Smooth muscle cell (in vitro differentiated cells): ENCODE data around the gene HEXD. TPM values are rescaled to one million over a fixed set of nuclear protein-coding genes. Genes with fewer than 3 reads are reported as not detected.

Source experiments
- DNase-seq: peaks from one replicate; lab custom pipeline; 2025; ENCODE audit not compliant: unreplicated experiment; lab: John Stamatoyannopoulos, UW
- H2AFZ ChIP-seq: fragments of 200-600 bp; sonication (generic); 2 replicates; pipeline ENCODE4 v1.6.0; 2016; ENCODE audit warnings: antibody characterized with exemption, low read depth, mild to moderate bottlenecking
- H3F3A ChIP-seq: fragments of 200-600 bp; sonication (generic); 2 replicates; pipeline ENCODE4 v1.6.0; 2017; ENCODE audit warnings: antibody characterized with exemption, low read depth
- H3K27ac ChIP-seq: fragments of 200-600 bp; sonication (generic); 2 replicates; pipeline ENCODE4 v1.5.1; 2016; ENCODE audit warnings: low read depth, mild to moderate bottlenecking
- H3K27me3 ChIP-seq: fragments of 200-600 bp; sonication (generic); 2 replicates; pipeline ENCODE4 v1.6.1; 2016; ENCODE audit warnings: low read depth, mild to moderate bottlenecking
- H3K36me3 ChIP-seq: fragments of 200-600 bp; sonication (generic); 2 replicates; pipeline ENCODE4 v1.5.1; 2016; ENCODE audit warnings: low read depth
- H3K4me1 ChIP-seq: fragments of 200-600 bp; sonication (generic); 2 replicates; pipeline ENCODE4 v1.5.1; 2016; ENCODE audit warnings: low read depth
- H3K4me2 ChIP-seq: fragments of 200-600 bp; sonication (generic); 2 replicates; pipeline ENCODE4 v1.6.0; 2016; ENCODE audit warnings: mild to moderate bottlenecking
- H3K4me3 ChIP-seq: fragments of 200-600 bp; sonication (generic); 2 replicates; pipeline ENCODE4 v1.5.1; 2016; ENCODE audit warnings: mild to moderate bottlenecking
- H3K79me2 ChIP-seq: fragments of 200-600 bp; sonication (generic); 2 replicates; pipeline ENCODE4 v1.6.0; 2016; ENCODE audit warnings: low read depth, mild to moderate bottlenecking
- H3K9ac ChIP-seq: fragments of 200-600 bp; sonication (generic); 2 replicates; pipeline ENCODE4 v1.6.0; 2016; ENCODE audit warnings: low read depth
- H3K9me3 ChIP-seq: fragments of 200-600 bp; sonication (generic); replicated peaks from 2 replicates; pipeline ENCODE4 v1.5.1; 2016; ENCODE audit warnings: low read depth
- H4K20me1 ChIP-seq: fragments of 200-600 bp; sonication (generic); 2 replicates; pipeline ENCODE4 v1.6.0; 2016; ENCODE audit warnings: low read depth
- CTCF ChIP-seq: fragments of 200-600 bp; sonication (generic); IDR thresholded peaks from 2 replicates; pipeline ENCODE4 v1.5.1; 2017; ENCODE audit warnings: borderline replicate concordance, mild to moderate bottlenecking, antibody characterized with exemption; ENCODE audit not compliant: insufficient read depth, poor library complexity, severe bottlenecking
- WGBS: methylation state at CpG from one replicate; pipeline ENCODE4 v1.1.7; 2016; ENCODE audit warnings: low lambda C conversion rate; 5-methylcytosine and 5-hydroxymethylcytosine counted together
- polyA plus RNA-seq: library from polyadenylated mRNA; unstranded; fragments of >200 nt; fragmentation: Nextera tagmentation; extraction: Ambion mirVana; gene quantifications from 2 replicates; pipeline ENCODE4 v1.2.1, GENCODE V29; 2016
- total RNA-seq: library from RNA; depleted of rRNA; stranded (reverse); fragments of >200 nt; gene quantifications from 2 replicates; pipeline ENCODE4 v1.2.3, GENCODE V29; 2014

HEXD gene
- total and polyA plus RNA-seq, 2 experiments from 2014 or later, result 1.5 to 9.2 TPM

GRCh38 chr17:82479602-82480001, 61.5 kb downstream of the HEXD start:
- Histone ChIP-seq H3K4me2 (no peak overlapping the region), H3K4me1 (no peaks in the 10 kb centered on the region), H3F3A (no peaks in the 10 kb centered on the region), H3K9me3 (no peaks in the 10 kb centered on the region), H3K27ac (no peak overlapping the region), H3K79me2 (no peaks in the 10 kb centered on the region), H3K9ac (no peak overlapping the region), H3K4me3 (no peak overlapping the region), H3K36me3 (no peaks in the 10 kb centered on the region), H3K27me3 (no peaks in the 10 kb centered on the region), H2AFZ (no peak overlapping the region), H4K20me1 (peaks cover 21% of the 10 kb centered on the region)
- no peak for DNase-seq
- TF ChIP-seq CTCF, result no peak
- WGBS, result 98% methylated on average over 5 of the region's 5 CpGs

- Histone ChIP-seq H3K4me1 (no peaks in the 10 kb centered on the region), H3K36me3 (no peaks in the 10 kb centered on the region), H3F3A (no peaks in the 10 kb centered on the region), H2AFZ (no peak overlapping the region), H3K4me2 (no peak overlapping the region), H3K9me3 (no peaks in the 10 kb centered on the region), H3K9ac (no peak overlapping the region), H3K4me3 (no peak overlapping the region), H3K79me2 (no peaks in the 10 kb centered on the region), H4K20me1 (peaks cover 19% of the 10 kb centered on the region), H3K27me3 (no peaks in the 10 kb centered on the region), H3K27ac (no peak overlapping the region)
- no peak for DNase-seq
- no peak for TF ChIP-seq CTCF
- 96% methylated on average over 9 of the region's 9 CpGs for WGBS
Observed at GRCh38 chr17:82480318-82480717, 62.2 kb downstream of the HEXD start.

GRCh38 chr17:82483204-82483660, 65.1 kb downstream of the HEXD start:
- H3K27ac ChIP-seq, result no peak overlapping the region
- WGBS, result 99% methylated on average over 6 of the region's 6 CpGs
- H4K20me1 ChIP-seq, result peaks cover 6% of the 10 kb centered on the region
- no peaks in the 10 kb centered on the region for H3K4me1 ChIP-seq
- no peaks in the 10 kb centered on the region for H3K79me2 ChIP-seq
- no peaks in the 10 kb centered on the region for H3K27me3 ChIP-seq
- no peaks in the 10 kb centered on the region for H3F3A ChIP-seq
- no peaks in the 10 kb centered on the region for H3K36me3 ChIP-seq
- no peak overlapping the region for H3K4me3 ChIP-seq
- DNase-seq, result no peak
- H2AFZ ChIP-seq, result no peak overlapping the region
- no peak overlapping the region for H3K4me2 ChIP-seq
- no peak for TF ChIP-seq CTCF
- no peak overlapping the region for H3K9ac ChIP-seq
- H3K9me3 ChIP-seq, result no peaks in the 10 kb centered on the region

GRCh38 chr17:82483836-82484235, 65.7 kb downstream of the HEXD start:
- Histone ChIP-seq H2AFZ (no peak overlapping the region), H3K79me2 (no peaks in the 10 kb centered on the region), H3K4me2 (no peak overlapping the region), H3K4me1 (no peaks in the 10 kb centered on the region), H3K27ac (no peak overlapping the region), H3K4me3 (no peak overlapping the region), H3K9ac (no peak overlapping the region), H3F3A (no peaks in the 10 kb centered on the region), H3K27me3 (no peaks in the 10 kb centered on the region), H3K36me3 (no peaks in the 10 kb centered on the region), H3K9me3 (no peaks in the 10 kb centered on the region), H4K20me1 (peaks cover under 1% of the 10 kb centered on the region)
- no peak for DNase-seq
- WGBS, result over 99% methylated on average over 9 of the region's 9 CpGs
- no peak for TF ChIP-seq CTCF
